Measurements from ENCODE around the gene ATG7.
"Not testable (repeated sequence)": the region's sequence is repeated elsewhere in the genome, so short reads cannot be mapped to it uniquely, and the experiment has no call there.

The ATG7 gene

GRCh38 chr3:11592445-11593298, 320.5 kb downstream of the ATG7 start:
- H3K36me3 ChIP-seq (ENCODE audit: insufficient read depth, insufficient read length, low read length): peaks cover 39% of the 10 kb centered on the region

GRCh38 chr3:11593318-11594034, 321.3 kb downstream of the ATG7 start:
- no peak overlapping the region for H3K9ac ChIP-seq (ENCODE audit: insufficient read length, low read depth)
- H3K4me1 ChIP-seq (ENCODE audit: insufficient read depth, insufficient read length): peaks cover 18% of the 10 kb centered on the region
- no peak for DNase-seq (ENCODE audit: low read depth, low spot score)
- peaks cover 16% of the 10 kb centered on the region for H3K9me3 ChIP-seq (ENCODE audit: insufficient read depth, low read length)
- peaks cover 32% of the 10 kb centered on the region for H3K36me3 ChIP-seq (ENCODE audit: insufficient read depth, insufficient read length, low read length)
- no peak overlapping the region for H3K4me3 ChIP-seq (ENCODE audit: insufficient read length, low read depth)
- TF ChIP-seq YY1 (IDR thresholded peaks at IDR 0.05; ENCODE audit: insufficient read depth, insufficient read length): no peak
- TF ChIP-seq SUZ12 (IDR thresholded peaks at IDR 0.05; ENCODE audit: extremely low read depth, insufficient read depth, insufficient read length): no peak
- no peak for TF ChIP-seq ZNF274 (IDR thresholded peaks at IDR 0.05; ENCODE audit: low read depth, low read length)
- no peaks in the 10 kb centered on the region for H3K27me3 ChIP-seq (ENCODE audit: insufficient read depth, insufficient read length)

More at GRCh38 chr3:11592445-11593298, 320.5 kb downstream of the ATG7 start:
- H3K4me3 ChIP-seq (ENCODE audit: insufficient read length, low read depth): no peak overlapping the region
- no peak for DNase-seq (ENCODE audit: low read depth, low spot score)
- peaks cover 18% of the 10 kb centered on the region for H3K4me1 ChIP-seq (ENCODE audit: insufficient read depth, insufficient read length)
- TF ChIP-seq SUZ12 (IDR thresholded peaks at IDR 0.05; ENCODE audit: extremely low read depth, insufficient read depth, insufficient read length): no peak
- no peak for TF ChIP-seq ZNF274 (IDR thresholded peaks at IDR 0.05; ENCODE audit: low read depth, low read length)
- no peaks in the 10 kb centered on the region for H3K27me3 ChIP-seq (ENCODE audit: insufficient read depth, insufficient read length)
- no peak overlapping the region for H3K9ac ChIP-seq (ENCODE audit: insufficient read length, low read depth)
- peaks cover 10% of the 10 kb centered on the region; the same call in 1 of the 2 replicates for H3K9me3 ChIP-seq (ENCODE audit: insufficient read depth, low read length)

- Histone ChIP-seq H3K4me1 (ENCODE audit: insufficient read depth, insufficient read length) (peaks cover 17% of the 10 kb centered on the region), H3K36me3 (ENCODE audit: insufficient read depth, insufficient read length, low read length) (peaks cover 20% of the 10 kb centered on the region)
Measured at GRCh38 chr3:11595024-11595423, 322.8 kb downstream of the ATG7 start.

GRCh38 chr3:11596387-11596786, 324.2 kb downstream of the ATG7 start:
- Histone ChIP-seq H3K27me3 (ENCODE audit: insufficient read depth, insufficient read length) (no peaks in the 10 kb centered on the region), H3K36me3 (ENCODE audit: insufficient read depth, insufficient read length, low read length) (peaks cover 22% of the 10 kb centered on the region), H3K9ac (ENCODE audit: insufficient read length, low read depth) (no peak overlapping the region), H3K4me1 (ENCODE audit: insufficient read depth, insufficient read length) (peaks cover 19% of the 10 kb centered on the region), H3K9me3 (ENCODE audit: insufficient read depth, low read length) (peaks cover 16% of the 10 kb centered on the region), H3K4me3 (ENCODE audit: insufficient read length, low read depth) (no peak overlapping the region)
- TF ChIP-seq YY1 (IDR thresholded peaks at IDR 0.05; ENCODE audit: insufficient read depth, insufficient read length) (no peak), SUZ12 (IDR thresholded peaks at IDR 0.05; ENCODE audit: extremely low read depth, insufficient read depth, insufficient read length) (no peak), ZNF274 (IDR thresholded peaks at IDR 0.05; ENCODE audit: low read depth, low read length) (no peak)
- no peak for DNase-seq (ENCODE audit: low read depth, low spot score)

More at GRCh38 chr3:11595024-11595423, 322.8 kb downstream of the ATG7 start:
- H3K9me3 ChIP-seq (ENCODE audit: insufficient read depth, low read length): peaks cover 16% of the 10 kb centered on the region
- DNase-seq (ENCODE audit: low read depth, low spot score); H3K9ac ChIP-seq (ENCODE audit: insufficient read length, low read depth); H3K27me3 ChIP-seq (ENCODE audit: insufficient read depth, insufficient read length); H3K4me3 ChIP-seq (ENCODE audit: insufficient read length, low read depth): not testable (repeated sequence)

- H3K4me1 ChIP-seq (ENCODE audit: insufficient read depth, insufficient read length): peaks cover 15% of the 10 kb centered on the region
- H3K4me3 ChIP-seq (ENCODE audit: insufficient read length, low read depth): no peak overlapping the region
- TF ChIP-seq YY1 (IDR thresholded peaks at IDR 0.05; ENCODE audit: insufficient read depth, insufficient read length) (no peak), SUZ12 (IDR thresholded peaks at IDR 0.05; ENCODE audit: extremely low read depth, insufficient read depth, insufficient read length) (no peak), ZNF274 (IDR thresholded peaks at IDR 0.05; ENCODE audit: low read depth, low read length) (no peak)
- peaks cover 16% of the 10 kb centered on the region for H3K9me3 ChIP-seq (ENCODE audit: insufficient read depth, low read length)
- DNase-seq (ENCODE audit: low read depth, low spot score): peak; percentile 90
- H3K9ac ChIP-seq (ENCODE audit: insufficient read length, low read depth): peak overlapping the region; percentile 4
- no peaks in the 10 kb centered on the region for H3K27me3 ChIP-seq (ENCODE audit: insufficient read depth, insufficient read length)
- peaks cover 19% of the 10 kb centered on the region for H3K36me3 ChIP-seq (ENCODE audit: insufficient read depth, insufficient read length, low read length)
Measured at GRCh38 chr3:11600501-11601282, 328.5 kb downstream of the ATG7 start.

GRCh38 chr3:11601446-11602238, 329.4 kb downstream of the ATG7 start:
- H3K9me3 ChIP-seq (ENCODE audit: insufficient read depth, low read length): peaks cover 13% of the 10 kb centered on the region
- peaks cover 22% of the 10 kb centered on the region for H3K36me3 ChIP-seq (ENCODE audit: insufficient read depth, insufficient read length, low read length)
- no peak overlapping the region for H3K9ac ChIP-seq (ENCODE audit: insufficient read length, low read depth)
- H3K4me1 ChIP-seq (ENCODE audit: insufficient read depth, insufficient read length): peaks cover 15% of the 10 kb centered on the region
- TF ChIP-seq ZNF274 (IDR thresholded peaks at IDR 0.05; ENCODE audit: low read depth, low read length) (no peak), YY1 (IDR thresholded peaks at IDR 0.05; ENCODE audit: insufficient read depth, insufficient read length) (no peak), SUZ12 (IDR thresholded peaks at IDR 0.05; ENCODE audit: extremely low read depth, insufficient read depth, insufficient read length) (no peak)
- no peak for DNase-seq (ENCODE audit: low read depth, low spot score)
- no peak overlapping the region for H3K4me3 ChIP-seq (ENCODE audit: insufficient read length, low read depth)
- no peaks in the 10 kb centered on the region for H3K27me3 ChIP-seq (ENCODE audit: insufficient read depth, insufficient read length)
